Lower leg skin (tissue), 4 donors: ENCODE measurements around the gene GPAT3. TPM values are rescaled to one million over a fixed set of nuclear protein-coding genes. Genes with fewer than 3 reads are reported as not detected.
"Not testable (repeated sequence)": the region's sequence is repeated elsewhere in the genome, so short reads cannot be mapped to it uniquely, and the experiment has no call there.

Source experiments
- DNase-seq, 2 donors: peaks; one replicate each; pipeline ENCODE4 v3.0.0-alpha.2; 2019; ENCODE audit warnings: low spot score in 2 of 2
- H3K4me3 ChIP-seq: fragments of 200-600 bp; sonication (generic); 2 replicates; pipeline ENCODE4 v1.5.1; 2017; ENCODE audit warnings: mild to moderate bottlenecking, low read depth; ENCODE audit not compliant: poor library complexity, severe bottlenecking
- CTCF ChIP-seq, 3 donors: fragments of 450-650 bp; IDR thresholded peaks; one replicate each; pipeline ENCODE4 v1.5.1; 2016; ENCODE audit warnings: antibody characterized with exemption in 3 of 3, mild to moderate bottlenecking in 3 of 3, moderate library complexity in 2 of 3
- POLR2A ChIP-seq, 2 donors: fragments of 450-650 bp; IDR thresholded peaks; one replicate each; pipeline ENCODE4 v1.6.1; 2016 to 2017; ENCODE audit warnings: antibody characterized with exemption in 2 of 2, mild to moderate bottlenecking in 1 of 2, moderate library complexity in 1 of 2
- WGBS, 2 donors: methylation state at CpG; one replicate each; pipeline ENCODE4 v1.1.5; 2018; 5-methylcytosine and 5-hydroxymethylcytosine counted together
- intact Hi-C: fragments of 100-400 bp; cut with DNase I; formaldehyde crosslinking; loops from one replicate; pipeline ENCODE4 v1.15.0; 2023; ENCODE audit warnings: low total_unique reads
- total RNA-seq, 4 donors: library from RNA; depleted of rRNA; stranded (reverse); fragments of >200 nt; gene quantifications; one replicate each; pipeline ENCODE4 v1.1.0, GENCODE V29; 2016

GPAT3 gene
- total RNA-seq, 4 donors from 2014 or later: 4.0 to 8.5 (median 6.4) TPM

GRCh38 chr4:83568062-83568461, 32.2 kb downstream of the GPAT3 start:
- no peak for TF ChIP-seq POLR2A (IDR thresholded peaks at IDR 0.05)
- no peak for TF ChIP-seq CTCF (IDR thresholded peaks at IDR 0.05)
- WGBS, 2 donors: 71 to 81% methylated on average over 3 of the region's 3 CpGs
- no peak overlapping the region for H3K4me3 ChIP-seq
- no peak for DNase-seq
- intact Hi-C loops: no loop called here

- TF ChIP-seq POLR2A (IDR thresholded peaks at IDR 0.05) (no peak), CTCF (IDR thresholded peaks at IDR 0.05) (no peak)
- 66 to 76% methylated on average over 4 of the region's 4 CpGs for WGBS, 2 donors
Observed at GRCh38 chr4:83569429-83569828, 33.5 kb downstream of the GPAT3 start.

GRCh38 chr4:83569987-83570386, 34.1 kb downstream of the GPAT3 start:
- H3K4me3 ChIP-seq: no peak overlapping the region
- no peak for DNase-seq
- no peak for TF ChIP-seq POLR2A (IDR thresholded peaks at IDR 0.05)
- TF ChIP-seq CTCF (IDR thresholded peaks at IDR 0.05): no peak
- 57 to 78% methylated on average over 5 of the region's 5 CpGs for WGBS, 2 donors
- intact Hi-C loops: no loop called here

More at GRCh38 chr4:83569429-83569828, 33.5 kb downstream of the GPAT3 start:
- intact Hi-C loops: no loop called here
- H3K4me3 ChIP-seq: no peak overlapping the region
- DNase-seq: no peak

GRCh38 chr4:83572848-83573247, 36.9 kb downstream of the GPAT3 start:
- WGBS, 2 donors: 84% methylated on average over 3 of the region's 3 CpGs
- no peak overlapping the region for H3K4me3 ChIP-seq
- no peak for DNase-seq
- TF ChIP-seq CTCF (IDR thresholded peaks at IDR 0.05) (no peak), POLR2A (IDR thresholded peaks at IDR 0.05) (no peak)
- intact Hi-C loops: no loop called here

- 52 to 53% methylated on average over 3 of the region's 3 CpGs for WGBS, 2 donors
- H3K4me3 ChIP-seq: no peak overlapping the region
- TF ChIP-seq CTCF (IDR thresholded peaks at IDR 0.05) (no peak), POLR2A (IDR thresholded peaks at IDR 0.05) (no peak)
- DNase-seq: no peak
- intact Hi-C loops: no loop called here
Observed at GRCh38 chr4:83574247-83574646, 38.3 kb downstream of the GPAT3 start.

- DNase-seq, intact Hi-C loops, H3K4me3 ChIP-seq: not testable (repeated sequence)
- 94 to 96% methylated on average over 3 of the region's 3 CpGs for WGBS, 2 donors
Observed at GRCh38 chr4:83576237-83576636, 40.3 kb downstream of the GPAT3 start.
